Peyer's patch (tissue), 4 donors: ENCODE results near the gene ASB1. TPM values are rescaled to one million over a fixed set of nuclear protein-coding genes. Genes with fewer than 3 reads are reported as not detected.

Experiments
- DNase-seq, 3 donors: peaks; one replicate each; pipeline ENCODE4 v3.0.0-alpha.2; 2017 to 2019
- H3K27ac ChIP-seq, 4 donors: fragments of 200-600 bp; sonication (generic); one replicate each; pipeline ENCODE4 v1.5.1; 2016 to 2019
- H3K27me3 ChIP-seq, 2 donors: fragments of 200-600 bp; sonication (generic); one replicate each; pipeline ENCODE4 v1.5.1; 2019
- H3K36me3 ChIP-seq, 3 donors: fragments of 200-600 bp; sonication (generic); one replicate each; pipeline ENCODE4 v1.5.1; 2016 to 2019
- H3K4me1 ChIP-seq, 4 donors: fragments of 200-600 bp; sonication (generic); one replicate each; pipeline ENCODE4 v1.5.1; 2016 to 2019
- H3K4me3 ChIP-seq, 4 donors: fragments of 200-600 bp; sonication (generic); 1 replicate in 3 of 4; 2 replicates in 1 of 4; pipeline ENCODE4 v1.5.1; 2016 to 2019; ENCODE audit warnings: mild to moderate bottlenecking in 1 of 4
- H3K9me3 ChIP-seq, 4 donors: fragments of 200-600 bp; sonication (generic); one replicate each; pipeline ENCODE4 v1.5.1; 2016 to 2019; ENCODE audit warnings: mild to moderate bottlenecking in 1 of 4
- CTCF ChIP-seq, 6 experiments: fragments of 450-650 bp in 4 of 6; fragments of 200-600 bp in 2 of 6; sonication (generic) in 1 of 6; IDR thresholded peaks; one replicate each; pipeline ENCODE4 v1.5.1; 2017 to 2019; ENCODE audit warnings: antibody characterized with exemption in 6 of 6, mild to moderate bottlenecking in 3 of 6, moderate library complexity in 1 of 6
- POLR2A ChIP-seq, 2 donors: fragments of 450-650 bp; IDR thresholded peaks; one replicate each; pipeline ENCODE4 v1.5.1; 2017; ENCODE audit warnings: antibody characterized with exemption in 2 of 2, mild to moderate bottlenecking in 2 of 2, moderate library complexity in 2 of 2
- total RNA-seq, 4 donors: library from RNA; depleted of rRNA; stranded (reverse); fragments of >200 nt; gene quantifications; one replicate each; pipeline ENCODE4 v1.1.0, GENCODE V29; 2016

ASB1 gene
- total RNA-seq, 4 donors from 2014 or later: 17.5 to 62.7 (median 24.9) TPM

- Histone ChIP-seq H3K9me3 (no peaks in the 10 kb centered on the region), H3K4me1 (no peaks in the 10 kb centered on the region), H3K36me3 (no peaks in the 10 kb centered on the region), H3K4me3 (no peak overlapping the region), H3K27ac (no peak overlapping the region), H3K27me3 (no peaks in the 10 kb centered on the region)
- no peak for DNase-seq
- TF ChIP-seq POLR2A (IDR thresholded peaks at IDR 0.05): no peak
- no peak for TF ChIP-seq CTCF (IDR thresholded peaks at IDR 0.05)
Observed at GRCh38 chr2:238418999-238419546, 7.7 kb upstream of the ASB1 start.

GRCh38 chr2:238420442-238420841 lies 6.3 kb upstream of the ASB1 start:
- H3K4me1 ChIP-seq: no peaks in the 10 kb centered on the region
- H3K27me3 ChIP-seq: no peaks in the 10 kb centered on the region
- TF ChIP-seq POLR2A (IDR thresholded peaks at IDR 0.05) (no peak), CTCF (IDR thresholded peaks at IDR 0.05) (no peak)
- no peaks in the 10 kb centered on the region for H3K9me3 ChIP-seq
- H3K4me3 ChIP-seq: no peak overlapping the region
- H3K27ac ChIP-seq: no peak overlapping the region
- H3K36me3 ChIP-seq: no peaks in the 10 kb centered on the region
- DNase-seq: no peak

- Histone ChIP-seq H3K27ac (no peak overlapping the region), H3K36me3 (no peaks in the 10 kb centered on the region), H3K4me1 (peaks cover 0 to 5% (median 4%) of the 10 kb centered on the region in 4 donors), H3K4me3 (no peak overlapping the region), H3K9me3 (no peaks in the 10 kb centered on the region), H3K27me3 (no peaks in the 10 kb centered on the region)
- TF ChIP-seq CTCF (IDR thresholded peaks at IDR 0.05): no peak
- TF ChIP-seq POLR2A (IDR thresholded peaks at IDR 0.05): no peak
- no peak for DNase-seq
Observed at GRCh38 chr2:238420878-238421694, 5.6 kb upstream of the ASB1 start.

- H3K4me1 ChIP-seq: peaks cover 0 to 6% (median 5%) of the 10 kb centered on the region in 4 donors
- H3K36me3 ChIP-seq: no peaks in the 10 kb centered on the region
- TF ChIP-seq CTCF (IDR thresholded peaks at IDR 0.05) (no peak), POLR2A (IDR thresholded peaks at IDR 0.05) (no peak)
- H3K9me3 ChIP-seq: no peaks in the 10 kb centered on the region
- H3K27me3 ChIP-seq: no peaks in the 10 kb centered on the region
- no peak for DNase-seq
- no peak overlapping the region for H3K4me3 ChIP-seq
- no peak overlapping the region for H3K27ac ChIP-seq
Observed at GRCh38 chr2:238421695-238422035, 5.1 kb upstream of the ASB1 start.

GRCh38 chr2:238422285-238422684 lies 4.4 kb upstream of the ASB1 start:
- H3K36me3 ChIP-seq: no peaks in the 10 kb centered on the region
- no peaks in the 10 kb centered on the region for H3K27me3 ChIP-seq
- TF ChIP-seq CTCF (IDR thresholded peaks at IDR 0.05): no peak
- no peak for TF ChIP-seq POLR2A (IDR thresholded peaks at IDR 0.05)
- no peaks in the 10 kb centered on the region for H3K9me3 ChIP-seq
- H3K27ac ChIP-seq: no peak overlapping the region
- peaks cover 0 to 6% (median 5%) of the 10 kb centered on the region in 4 donors for H3K4me1 ChIP-seq
- no peak for DNase-seq
- no peak overlapping the region for H3K4me3 ChIP-seq
